Smooth muscle cell (in vitro differentiated cells): Measurements from ENCODE around the gene MIEF1. TPM values are rescaled to one million over a fixed set of nuclear protein-coding genes. Genes with fewer than 3 reads are reported as not detected.
A peak's percentile ranks its signal among the peaks of the same experiment; 100 is the strongest.

ENCODE experiments used
- DNase-seq: peaks from one replicate; lab custom pipeline; 2025; ENCODE audit not compliant: unreplicated experiment; lab: John Stamatoyannopoulos, UW
- H2AFZ ChIP-seq: fragments of 200-600 bp; sonication (generic); 2 replicates; pipeline ENCODE4 v1.6.0; 2016; ENCODE audit warnings: antibody characterized with exemption, low read depth, mild to moderate bottlenecking
- H3F3A ChIP-seq: fragments of 200-600 bp; sonication (generic); 2 replicates; pipeline ENCODE4 v1.6.0; 2017; ENCODE audit warnings: antibody characterized with exemption, low read depth
- H3K27ac ChIP-seq: fragments of 200-600 bp; sonication (generic); 2 replicates; pipeline ENCODE4 v1.5.1; 2016; ENCODE audit warnings: low read depth, mild to moderate bottlenecking
- H3K27me3 ChIP-seq: fragments of 200-600 bp; sonication (generic); 2 replicates; pipeline ENCODE4 v1.6.1; 2016; ENCODE audit warnings: low read depth, mild to moderate bottlenecking
- H3K36me3 ChIP-seq: fragments of 200-600 bp; sonication (generic); 2 replicates; pipeline ENCODE4 v1.5.1; 2016; ENCODE audit warnings: low read depth
- H3K4me1 ChIP-seq: fragments of 200-600 bp; sonication (generic); 2 replicates; pipeline ENCODE4 v1.5.1; 2016; ENCODE audit warnings: low read depth
- H3K4me2 ChIP-seq: fragments of 200-600 bp; sonication (generic); 2 replicates; pipeline ENCODE4 v1.6.0; 2016; ENCODE audit warnings: mild to moderate bottlenecking
- H3K4me3 ChIP-seq: fragments of 200-600 bp; sonication (generic); 2 replicates; pipeline ENCODE4 v1.5.1; 2016; ENCODE audit warnings: mild to moderate bottlenecking
- H3K79me2 ChIP-seq: fragments of 200-600 bp; sonication (generic); 2 replicates; pipeline ENCODE4 v1.6.0; 2016; ENCODE audit warnings: low read depth, mild to moderate bottlenecking
- H3K9ac ChIP-seq: fragments of 200-600 bp; sonication (generic); 2 replicates; pipeline ENCODE4 v1.6.0; 2016; ENCODE audit warnings: low read depth
- H3K9me3 ChIP-seq: fragments of 200-600 bp; sonication (generic); replicated peaks from 2 replicates; pipeline ENCODE4 v1.5.1; 2016; ENCODE audit warnings: low read depth
- H4K20me1 ChIP-seq: fragments of 200-600 bp; sonication (generic); 2 replicates; pipeline ENCODE4 v1.6.0; 2016; ENCODE audit warnings: low read depth
- WGBS: methylation state at CpG from one replicate; pipeline ENCODE4 v1.1.7; 2016; ENCODE audit warnings: low lambda C conversion rate; 5-methylcytosine and 5-hydroxymethylcytosine counted together
- polyA plus RNA-seq: library from polyadenylated mRNA; unstranded; fragments of >200 nt; fragmentation: Nextera tagmentation; extraction: Ambion mirVana; gene quantifications from 2 replicates; pipeline ENCODE4 v1.2.1, GENCODE V29; 2016
- total RNA-seq: library from RNA; depleted of rRNA; stranded (reverse); fragments of >200 nt; gene quantifications from 2 replicates; pipeline ENCODE4 v1.2.3, GENCODE V29; 2014
- TF ChIP-seq, protein P1 (sequence below): fragments of 200-600 bp; sonication (generic); IDR thresholded peaks from 2 replicates; pipeline ENCODE4 v1.5.1; 2017; ENCODE audit warnings: borderline replicate concordance, mild to moderate bottlenecking, antibody characterized with exemption; ENCODE audit not compliant: insufficient read depth, poor library complexity, severe bottlenecking

MIEF1 gene
- total and polyA plus RNA-seq, 2 experiments from 2014 or later, result 11.1 to 14.5 TPM

DNA sequence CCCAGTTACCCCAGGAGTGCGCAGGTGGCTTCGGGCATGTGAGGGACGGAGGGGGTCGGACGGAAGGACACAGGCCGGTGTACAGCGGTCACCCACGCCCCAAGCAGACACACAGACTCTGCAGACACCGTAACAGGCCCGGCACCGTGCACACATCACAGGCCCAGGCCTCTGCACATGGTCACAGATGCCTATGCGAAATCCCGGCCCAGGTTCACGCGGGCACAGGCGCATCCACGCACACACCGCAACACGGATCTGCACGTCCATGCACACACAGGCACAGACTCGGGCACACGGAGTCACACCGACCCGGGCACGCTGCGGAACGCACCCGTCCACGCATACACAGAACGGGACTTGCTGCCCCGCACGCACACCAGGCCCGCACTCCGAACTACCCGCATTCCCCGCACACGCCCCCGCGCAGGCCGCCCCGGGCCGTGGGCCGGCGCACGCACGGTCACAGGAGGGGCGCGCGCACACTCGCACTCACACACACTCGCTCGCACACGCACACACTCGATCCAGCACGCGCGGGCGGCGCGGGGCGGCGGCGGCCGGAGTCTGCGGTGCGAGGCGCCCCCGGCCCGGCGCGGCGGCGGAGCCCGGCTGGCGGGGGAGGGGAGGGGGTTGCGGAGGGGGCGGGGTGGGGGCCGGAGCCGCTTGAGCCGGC is 45.4 kb upstream of the MIEF1 start, which contains the start of gene MGAT3:
MGAT3 (plus strand) TSS at position 491 of the 676 bp plus-strand sequence. CDS start 30,336 bp downstream, outside the sequence.
- H3K27ac ChIP-seq, result no peak within 1 kb of the TSS

DNA sequence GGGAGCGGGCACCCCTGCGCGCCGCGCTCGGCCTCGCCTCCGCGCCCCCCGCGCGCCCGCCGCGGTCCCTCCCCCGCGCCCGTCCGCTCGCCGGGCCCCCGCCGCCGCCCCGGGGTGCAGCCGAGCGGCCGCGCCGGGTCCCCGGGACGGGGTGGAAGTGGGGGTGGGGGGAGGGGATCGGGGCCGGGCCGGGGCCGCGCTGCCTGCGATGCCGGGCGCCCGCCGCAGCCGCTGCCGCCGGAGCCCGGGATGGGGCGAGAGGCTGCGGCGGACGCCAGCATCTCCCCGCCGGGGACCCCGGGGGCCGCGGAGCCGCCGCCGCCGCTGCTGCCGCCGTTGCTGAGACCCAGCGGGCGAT is 44.9 kb upstream of the MIEF1 start:
- no CpG with 5 or more reads among the region's 63 CpGs for WGBS
- H3K4me3 ChIP-seq, result peak overlapping the region; percentile 87
- H3K4me2 ChIP-seq, result peak overlapping the region; percentile 97
- no peak for DNase-seq
- H3K4me1 ChIP-seq, result peaks cover 12% of the 10 kb centered on the region
- no peaks in the 10 kb centered on the region for H3K9me3 ChIP-seq
- TF ChIP-seq, protein P1, sequence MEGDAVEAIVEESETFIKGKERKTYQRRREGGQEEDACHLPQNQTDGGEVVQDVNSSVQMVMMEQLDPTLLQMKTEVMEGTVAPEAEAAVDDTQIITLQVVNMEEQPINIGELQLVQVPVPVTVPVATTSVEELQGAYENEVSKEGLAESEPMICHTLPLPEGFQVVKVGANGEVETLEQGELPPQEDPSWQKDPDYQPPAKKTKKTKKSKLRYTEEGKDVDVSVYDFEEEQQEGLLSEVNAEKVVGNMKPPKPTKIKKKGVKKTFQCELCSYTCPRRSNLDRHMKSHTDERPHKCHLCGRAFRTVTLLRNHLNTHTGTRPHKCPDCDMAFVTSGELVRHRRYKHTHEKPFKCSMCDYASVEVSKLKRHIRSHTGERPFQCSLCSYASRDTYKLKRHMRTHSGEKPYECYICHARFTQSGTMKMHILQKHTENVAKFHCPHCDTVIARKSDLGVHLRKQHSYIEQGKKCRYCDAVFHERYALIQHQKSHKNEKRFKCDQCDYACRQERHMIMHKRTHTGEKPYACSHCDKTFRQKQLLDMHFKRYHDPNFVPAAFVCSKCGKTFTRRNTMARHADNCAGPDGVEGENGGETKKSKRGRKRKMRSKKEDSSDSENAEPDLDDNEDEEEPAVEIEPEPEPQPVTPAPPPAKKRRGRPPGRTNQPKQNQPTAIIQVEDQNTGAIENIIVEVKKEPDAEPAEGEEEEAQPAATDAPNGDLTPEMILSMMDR, result no peak
- peaks cover 10% of the 10 kb centered on the region for H4K20me1 ChIP-seq
- H3F3A ChIP-seq, result peaks cover 6% of the 10 kb centered on the region
- H3K27me3 ChIP-seq, result no peaks in the 10 kb centered on the region
- no peak overlapping the region for H2AFZ ChIP-seq
- no peaks in the 10 kb centered on the region for H3K36me3 ChIP-seq
- H3K9ac ChIP-seq, result no peak overlapping the region
- H3K27ac ChIP-seq, result no peak overlapping the region
- peaks cover 35% of the 10 kb centered on the region for H3K79me2 ChIP-seq

More for the DNA sequence above, 45.4 kb upstream of the MIEF1 start, which contains the start of gene MGAT3:
- no peak within 1 kb of the TSS for H3K9ac ChIP-seq
- peak within 1 kb of the TSS; percentile 97 for H3K4me2 ChIP-seq
- no peaks in the 10 kb centered on the region for H3K27me3 ChIP-seq
- WGBS, result 26% methylated on average over 38 of the region's 80 CpGs
- DNase-seq, result no peak
- peak within 1 kb of the TSS; percentile 84 for H2AFZ ChIP-seq
- TF ChIP-seq, protein P1, result no peak
- H3K9me3 ChIP-seq, result no peaks in the 10 kb centered on the region
- H3K4me1 ChIP-seq, result peaks cover 12% of the 10 kb centered on the region
- peaks cover 33% of the 10 kb centered on the region for H3K79me2 ChIP-seq
- peaks cover 9% of the 10 kb centered on the region for H4K20me1 ChIP-seq
- H3K4me3 ChIP-seq, result peak within 1 kb of the TSS; percentile 87
- H3K36me3 ChIP-seq, result no peaks in the 10 kb centered on the region
- peaks cover 6% of the 10 kb centered on the region for H3F3A ChIP-seq

GRCh38 chr22:39457556-39458443 is 44.3 kb upstream of the MIEF1 start:
- Histone ChIP-seq H3K27ac (no peak overlapping the region), H3K4me1 (peaks cover 12% of the 10 kb centered on the region), H3K4me2 (peak overlapping the region; percentile 97), H4K20me1 (peaks cover 17% of the 10 kb centered on the region), H3K9me3 (no peaks in the 10 kb centered on the region), H3K4me3 (peak overlapping the region; percentile 87), H3K9ac (no peak overlapping the region), H3K79me2 (peaks cover 41% of the 10 kb centered on the region), H3K27me3 (no peaks in the 10 kb centered on the region), H3F3A (peaks cover 6% of the 10 kb centered on the region), H2AFZ (peak overlapping the region; percentile 84), H3K36me3 (no peaks in the 10 kb centered on the region)
- 7% methylated on average over 7 of the region's 83 CpGs for WGBS
- TF ChIP-seq, protein P1, result no peak
- DNase-seq, result no peak
